ENCODE measurements around the gene PIK3R3.

The PIK3R3 gene

GRCh38 chr1:46077644-46078043 lies 54.8 kb downstream of the PIK3R3 start:
- Histone ChIP-seq H3K9me3 (ENCODE audit: insufficient read depth, low read depth, low read length) (no peaks in the 10 kb centered on the region), H3K36me3 (ENCODE audit: insufficient read depth, low read depth, low read length) (peaks cover 12% of the 10 kb centered on the region; the same call in 1 of the 2 replicates), H3K4me3 (ENCODE audit: low read length) (no peak overlapping the region), H3K9ac (ENCODE audit: low read depth, low read length) (no peak overlapping the region), H3K4me1 (ENCODE audit: insufficient read depth, low read length) (no peaks in the 10 kb centered on the region), H3K27ac (ENCODE audit: low read length) (no peak overlapping the region), H3K27me3 (ENCODE audit: insufficient read depth, low read length) (no peaks in the 10 kb centered on the region)

GRCh38 chr1:46076343-46076742 lies 56.1 kb downstream of the PIK3R3 start:
- H3K9ac ChIP-seq (ENCODE audit: low read depth, low read length) = no peak overlapping the region
- H3K9me3 ChIP-seq (ENCODE audit: insufficient read depth, low read depth, low read length) = no peaks in the 10 kb centered on the region
- H3K27me3 ChIP-seq (ENCODE audit: insufficient read depth, low read length) = no peaks in the 10 kb centered on the region
- no peak overlapping the region for H3K4me3 ChIP-seq (ENCODE audit: low read length)
- H3K4me1 ChIP-seq (ENCODE audit: insufficient read depth, low read length) = no peaks in the 10 kb centered on the region
- H3K36me3 ChIP-seq (ENCODE audit: insufficient read depth, low read depth, low read length) = peaks cover 12% of the 10 kb centered on the region; the same call in 1 of the 2 replicates
- no peak overlapping the region for H3K27ac ChIP-seq (ENCODE audit: low read length)

GRCh38 chr1:46072975-46073374 lies 59.5 kb downstream of the PIK3R3 start:
- H3K27me3 ChIP-seq (ENCODE audit: insufficient read depth, low read length) = no peaks in the 10 kb centered on the region
- H3K36me3 ChIP-seq (ENCODE audit: insufficient read depth, low read depth, low read length) = peaks cover 21% of the 10 kb centered on the region; the same call in 1 of the 2 replicates
- no peaks in the 10 kb centered on the region for H3K9me3 ChIP-seq (ENCODE audit: insufficient read depth, low read depth, low read length)
- no peak overlapping the region for H3K27ac ChIP-seq (ENCODE audit: low read length)
- H3K9ac ChIP-seq (ENCODE audit: low read depth, low read length) = no peak overlapping the region
- no peak overlapping the region for H3K4me3 ChIP-seq (ENCODE audit: low read length)
- no peaks in the 10 kb centered on the region for H3K4me1 ChIP-seq (ENCODE audit: insufficient read depth, low read length)

- Histone ChIP-seq H3K4me1 (ENCODE audit: insufficient read depth, low read length) (no peaks in the 10 kb centered on the region), H3K9me3 (ENCODE audit: insufficient read depth, low read depth, low read length) (no peaks in the 10 kb centered on the region), H3K9ac (ENCODE audit: low read depth, low read length) (no peak overlapping the region), H3K27ac (ENCODE audit: low read length) (no peak overlapping the region), H3K27me3 (ENCODE audit: insufficient read depth, low read length) (no peaks in the 10 kb centered on the region), H3K36me3 (ENCODE audit: insufficient read depth, low read depth, low read length) (peaks cover 15% of the 10 kb centered on the region; the same call in 1 of the 2 replicates), H3K4me3 (ENCODE audit: low read length) (no peak overlapping the region)
These were observed 62.1 kb downstream of the PIK3R3 start for GRCh38 chr1:46070164-46070814.

GRCh38 chr1:46068525-46068924 lies 63.9 kb downstream of the PIK3R3 start:
- no peaks in the 10 kb centered on the region for H3K27me3 ChIP-seq (ENCODE audit: insufficient read depth, low read length)
- peaks cover 18% of the 10 kb centered on the region; the same call in 1 of the 2 replicates for H3K36me3 ChIP-seq (ENCODE audit: insufficient read depth, low read depth, low read length)
- H3K4me1 ChIP-seq (ENCODE audit: insufficient read depth, low read length) = no peaks in the 10 kb centered on the region
- no peak overlapping the region for H3K9ac ChIP-seq (ENCODE audit: low read depth, low read length)
- no peak overlapping the region for H3K4me3 ChIP-seq (ENCODE audit: low read length)
- no peaks in the 10 kb centered on the region for H3K9me3 ChIP-seq (ENCODE audit: insufficient read depth, low read depth, low read length)
- H3K27ac ChIP-seq (ENCODE audit: low read length) = no peak overlapping the region

GRCh38 chr1:46067652-46068051 lies 64.8 kb downstream of the PIK3R3 start:
- H3K9ac ChIP-seq (ENCODE audit: low read depth, low read length) = no peak overlapping the region
- no peak overlapping the region for H3K4me3 ChIP-seq (ENCODE audit: low read length)
- no peak overlapping the region for H3K27ac ChIP-seq (ENCODE audit: low read length)
- H3K27me3 ChIP-seq (ENCODE audit: insufficient read depth, low read length) = no peaks in the 10 kb centered on the region
- H3K9me3 ChIP-seq (ENCODE audit: insufficient read depth, low read depth, low read length) = no peaks in the 10 kb centered on the region
- no peaks in the 10 kb centered on the region for H3K4me1 ChIP-seq (ENCODE audit: insufficient read depth, low read length)
- peaks cover 18% of the 10 kb centered on the region; the same call in 1 of the 2 replicates for H3K36me3 ChIP-seq (ENCODE audit: insufficient read depth, low read depth, low read length)

- Histone ChIP-seq H3K27me3 (ENCODE audit: insufficient read depth, low read length) (no peaks in the 10 kb centered on the region), H3K4me3 (ENCODE audit: low read length) (no peak overlapping the region), H3K9ac (ENCODE audit: low read depth, low read length) (no peak overlapping the region), H3K27ac (ENCODE audit: low read length) (no peak overlapping the region), H3K36me3 (ENCODE audit: insufficient read depth, low read depth, low read length) (peaks cover 33% of the 10 kb centered on the region; the same call in 1 of the 2 replicates), H3K9me3 (ENCODE audit: insufficient read depth, low read depth, low read length) (no peaks in the 10 kb centered on the region), H3K4me1 (ENCODE audit: insufficient read depth, low read length) (no peaks in the 10 kb centered on the region)
These were observed 67.0 kb downstream of the PIK3R3 start for GRCh38 chr1:46065405-46065804.

- Histone ChIP-seq H3K36me3 (ENCODE audit: insufficient read depth, low read depth, low read length) (peaks cover 26% of the 10 kb centered on the region; the same call in 1 of the 2 replicates), H3K9me3 (ENCODE audit: insufficient read depth, low read depth, low read length) (no peaks in the 10 kb centered on the region), H3K27me3 (ENCODE audit: insufficient read depth, low read length) (no peaks in the 10 kb centered on the region), H3K27ac (ENCODE audit: low read length) (no peak overlapping the region), H3K9ac (ENCODE audit: low read depth, low read length) (no peak overlapping the region), H3K4me1 (ENCODE audit: insufficient read depth, low read length) (no peaks in the 10 kb centered on the region), H3K4me3 (ENCODE audit: low read length) (no peak overlapping the region)
These were observed 67.7 kb downstream of the PIK3R3 start for GRCh38 chr1:46064708-46065107.

GRCh38 chr1:46062651-46063319 lies 69.6 kb downstream of the PIK3R3 start:
- no peaks in the 10 kb centered on the region for H3K27me3 ChIP-seq (ENCODE audit: insufficient read depth, low read length)
- H3K9me3 ChIP-seq (ENCODE audit: insufficient read depth, low read depth, low read length) = no peaks in the 10 kb centered on the region
- no peak overlapping the region for H3K27ac ChIP-seq (ENCODE audit: low read length)
- H3K36me3 ChIP-seq (ENCODE audit: insufficient read depth, low read depth, low read length) = peaks cover 38% of the 10 kb centered on the region
- H3K4me3 ChIP-seq (ENCODE audit: low read length) = no peak overlapping the region
- H3K4me1 ChIP-seq (ENCODE audit: insufficient read depth, low read length) = no peaks in the 10 kb centered on the region
- H3K9ac ChIP-seq (ENCODE audit: low read depth, low read length) = no peak overlapping the region

- H3K4me1 ChIP-seq (ENCODE audit: insufficient read depth, low read length) = no peaks in the 10 kb centered on the region
- no peaks in the 10 kb centered on the region for H3K27me3 ChIP-seq (ENCODE audit: insufficient read depth, low read length)
- H3K27ac ChIP-seq (ENCODE audit: low read length) = no peak overlapping the region
- no peak overlapping the region for H3K4me3 ChIP-seq (ENCODE audit: low read length)
- peaks cover 47% of the 10 kb centered on the region for H3K36me3 ChIP-seq (ENCODE audit: insufficient read depth, low read depth, low read length)
- no peak overlapping the region for H3K9ac ChIP-seq (ENCODE audit: low read depth, low read length)
- no peaks in the 10 kb centered on the region for H3K9me3 ChIP-seq (ENCODE audit: insufficient read depth, low read depth, low read length)
These were observed 71.3 kb downstream of the PIK3R3 start for GRCh38 chr1:46061146-46061545.

- no peaks in the 10 kb centered on the region for H3K4me1 ChIP-seq (ENCODE audit: insufficient read depth, low read length)
- H3K36me3 ChIP-seq (ENCODE audit: insufficient read depth, low read depth, low read length) = peaks cover 39% of the 10 kb centered on the region
- H3K9me3 ChIP-seq (ENCODE audit: insufficient read depth, low read depth, low read length) = no peaks in the 10 kb centered on the region
- no peak overlapping the region for H3K27ac ChIP-seq (ENCODE audit: low read length)
- H3K4me3 ChIP-seq (ENCODE audit: low read length) = no peak overlapping the region
- no peaks in the 10 kb centered on the region for H3K27me3 ChIP-seq (ENCODE audit: insufficient read depth, low read length)
- H3K9ac ChIP-seq (ENCODE audit: low read depth, low read length) = no peak overlapping the region
These were observed 73.5 kb downstream of the PIK3R3 start for GRCh38 chr1:46058936-46059335.

GRCh38 chr1:46057781-46058180 lies 74.6 kb downstream of the PIK3R3 start:
- Histone ChIP-seq H3K9me3 (ENCODE audit: insufficient read depth, low read depth, low read length) (no peaks in the 10 kb centered on the region), H3K9ac (ENCODE audit: low read depth, low read length) (no peak overlapping the region), H3K27me3 (ENCODE audit: insufficient read depth, low read length) (no peaks in the 10 kb centered on the region), H3K4me1 (ENCODE audit: insufficient read depth, low read length) (no peaks in the 10 kb centered on the region), H3K4me3 (ENCODE audit: low read length) (no peak overlapping the region), H3K27ac (ENCODE audit: low read length) (no peak overlapping the region), H3K36me3 (ENCODE audit: insufficient read depth, low read depth, low read length) (peaks cover 49% of the 10 kb centered on the region)

Measured in iPS-20b (cell line).